Measurements from ENCODE around the gene APPBP2. TPM values are rescaled to one million over a fixed set of nuclear protein-coding genes. Genes with fewer than 3 reads are reported as not detected.
A peak's percentile ranks its signal among the peaks of the same experiment; 100 is the strongest.

Gene APPBP2, protein sequence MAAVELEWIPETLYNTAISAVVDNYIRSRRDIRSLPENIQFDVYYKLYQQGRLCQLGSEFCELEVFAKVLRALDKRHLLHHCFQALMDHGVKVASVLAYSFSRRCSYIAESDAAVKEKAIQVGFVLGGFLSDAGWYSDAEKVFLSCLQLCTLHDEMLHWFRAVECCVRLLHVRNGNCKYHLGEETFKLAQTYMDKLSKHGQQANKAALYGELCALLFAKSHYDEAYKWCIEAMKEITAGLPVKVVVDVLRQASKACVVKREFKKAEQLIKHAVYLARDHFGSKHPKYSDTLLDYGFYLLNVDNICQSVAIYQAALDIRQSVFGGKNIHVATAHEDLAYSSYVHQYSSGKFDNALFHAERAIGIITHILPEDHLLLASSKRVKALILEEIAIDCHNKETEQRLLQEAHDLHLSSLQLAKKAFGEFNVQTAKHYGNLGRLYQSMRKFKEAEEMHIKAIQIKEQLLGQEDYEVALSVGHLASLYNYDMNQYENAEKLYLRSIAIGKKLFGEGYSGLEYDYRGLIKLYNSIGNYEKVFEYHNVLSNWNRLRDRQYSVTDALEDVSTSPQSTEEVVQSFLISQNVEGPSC
- 10 to 100 TPM in 1 of 4 donors, 1 to 10 TPM in 3; 5.7 to 31.5 (median 8.1) TPM for polyA plus RNA-seq
- long read RNA-seq, donor 1, result 0 reads
- long read RNA-seq, donor 2, full-length matches to known transcripts, result 2 of 2 reads
- long read RNA-seq, donor 2, partial matches to known transcripts, result 0 of 2 reads
- long read RNA-seq, donor 2, other reads (novel, unspliced or antisense), result 0 of 2 reads
- long read RNA-seq, donor 3, full-length matches to known transcripts, result 1 of 1 reads
- long read RNA-seq, donor 3, partial matches to known transcripts, result 0 of 1 reads
- long read RNA-seq, donor 3, other reads (novel, unspliced or antisense), result 0 of 1 reads
- long read RNA-seq, donor 4, full-length matches to known transcripts, result 1 of 1 reads
- long read RNA-seq, donor 4, partial matches to known transcripts, result 0 of 1 reads
- long read RNA-seq, donor 4, other reads (novel, unspliced or antisense), result 0 of 1 reads
- long read RNA-seq, donor 5, full-length matches to known transcripts, result 1 of 1 reads
- long read RNA-seq, donor 5, partial matches to known transcripts, result 0 of 1 reads
- long read RNA-seq, donor 5, other reads (novel, unspliced or antisense), result 0 of 1 reads
- long read RNA-seq, donor 6, full-length matches to known transcripts, result 4 of 4 reads
- long read RNA-seq, donor 6, partial matches to known transcripts, result 0 of 4 reads
- long read RNA-seq, donor 6, other reads (novel, unspliced or antisense), result 0 of 4 reads
- long read RNA-seq, donor 7, full-length matches to known transcripts, result 3 of 3 reads
- long read RNA-seq, donor 7, partial matches to known transcripts, result 0 of 3 reads
- long read RNA-seq, donor 7, other reads (novel, unspliced or antisense), result 0 of 3 reads
- long read RNA-seq, donor 8, result 0 reads
- long read RNA-seq, donor 9, full-length matches to known transcripts, result 1 of 1 reads
- long read RNA-seq, donor 9, partial matches to known transcripts, result 0 of 1 reads
- long read RNA-seq, donor 9, other reads (novel, unspliced or antisense), result 0 of 1 reads
- long read RNA-seq, donor 10, full-length matches to known transcripts, result 5 of 5 reads
- long read RNA-seq, donor 10, partial matches to known transcripts, result 0 of 5 reads
- long read RNA-seq, donor 10, other reads (novel, unspliced or antisense), result 0 of 5 reads

DNA sequence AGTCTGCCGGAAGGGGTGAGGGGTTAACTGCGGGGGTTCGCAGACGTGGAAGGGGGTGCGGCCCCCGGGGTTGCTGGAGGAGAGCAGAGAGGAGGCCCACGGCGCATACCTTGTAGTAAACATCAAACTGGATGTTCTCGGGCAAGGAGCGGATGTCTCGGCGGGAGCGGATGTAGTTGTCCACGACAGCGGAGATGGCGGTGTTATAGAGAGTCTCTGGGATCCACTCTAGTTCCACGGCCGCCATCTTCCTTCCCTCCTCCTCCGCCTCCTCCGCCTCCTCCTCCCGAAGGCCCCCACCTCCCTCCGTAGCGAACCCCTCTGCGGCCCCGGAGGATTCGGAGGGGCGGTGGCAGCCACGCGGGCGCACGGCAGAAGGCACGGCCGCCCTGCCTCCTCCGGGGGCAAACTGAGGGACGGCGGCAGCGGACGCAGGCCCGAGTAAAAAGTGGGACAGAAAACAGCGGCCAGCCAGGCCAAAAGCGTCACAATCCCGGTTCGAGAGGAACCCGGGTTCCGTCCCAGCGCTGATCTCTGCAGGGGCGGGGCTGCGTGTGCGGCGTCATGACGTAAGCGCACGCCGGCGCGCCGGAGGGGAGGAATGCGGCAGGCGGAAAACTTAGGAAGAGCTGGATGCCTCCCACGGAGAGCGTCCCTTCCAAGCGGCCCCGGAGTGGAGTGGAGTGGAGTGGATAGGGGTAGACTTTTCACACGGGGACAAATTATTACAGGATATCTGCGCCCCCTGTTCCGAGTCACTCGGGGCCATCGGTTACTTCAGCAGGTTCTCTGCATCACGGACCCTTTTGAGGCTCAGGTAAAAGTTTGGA is at the start of gene APPBP2:
Gene APPBP2, minus strand, starts transcription at position 558 of the 830 bp plus-strand sequence. Its CDS starts 311 bp downstream, at position 247.
- Histone ChIP-seq H3K4me1 (ENCODE audit: control insufficient read depth in 3 of 3, insufficient read depth in 2 of 3, low read depth in 1 of 3, low read length in 2 of 3) (peaks cover 0 to 7% (median 2%) of the 10 kb centered on the region in 3 donors), H3K4me3 (ENCODE audit: low read depth in 1 of 3, low read length in 3 of 3) (peak within 1 kb of the TSS; percentile 67 to 98 (median 78)), H3K27me3 (ENCODE audit: control insufficient read depth in 3 of 3, insufficient read depth in 3 of 3, low read length in 3 of 3) (no peaks in the 10 kb centered on the region), H3K9me3 (ENCODE audit: control insufficient read depth in 2 of 2, insufficient read depth in 1 of 2, low read depth in 1 of 2, low read length in 1 of 2) (peaks cover 0 to 3% of the 10 kb centered on the region in 2 donors), H3K36me3 (ENCODE audit: control insufficient read depth in 3 of 3, insufficient read depth in 2 of 3, low read depth in 1 of 3, low read length in 3 of 3) (peaks cover 0 to 3% (median under 1%) of the 10 kb centered on the region in 3 donors), H3K27ac (ENCODE audit: low read depth in 1 of 3, low read length in 2 of 3) (peak within 1 kb of the TSS; percentile 98 to 100 (median 99))
- peak; percentile 87 to 96 for DNase-seq
- WGBS, 3 donors, result 0% methylated on average over 58 to 69 of the region's 69 CpGs
- FAIRE-seq, result no peak

DNA sequence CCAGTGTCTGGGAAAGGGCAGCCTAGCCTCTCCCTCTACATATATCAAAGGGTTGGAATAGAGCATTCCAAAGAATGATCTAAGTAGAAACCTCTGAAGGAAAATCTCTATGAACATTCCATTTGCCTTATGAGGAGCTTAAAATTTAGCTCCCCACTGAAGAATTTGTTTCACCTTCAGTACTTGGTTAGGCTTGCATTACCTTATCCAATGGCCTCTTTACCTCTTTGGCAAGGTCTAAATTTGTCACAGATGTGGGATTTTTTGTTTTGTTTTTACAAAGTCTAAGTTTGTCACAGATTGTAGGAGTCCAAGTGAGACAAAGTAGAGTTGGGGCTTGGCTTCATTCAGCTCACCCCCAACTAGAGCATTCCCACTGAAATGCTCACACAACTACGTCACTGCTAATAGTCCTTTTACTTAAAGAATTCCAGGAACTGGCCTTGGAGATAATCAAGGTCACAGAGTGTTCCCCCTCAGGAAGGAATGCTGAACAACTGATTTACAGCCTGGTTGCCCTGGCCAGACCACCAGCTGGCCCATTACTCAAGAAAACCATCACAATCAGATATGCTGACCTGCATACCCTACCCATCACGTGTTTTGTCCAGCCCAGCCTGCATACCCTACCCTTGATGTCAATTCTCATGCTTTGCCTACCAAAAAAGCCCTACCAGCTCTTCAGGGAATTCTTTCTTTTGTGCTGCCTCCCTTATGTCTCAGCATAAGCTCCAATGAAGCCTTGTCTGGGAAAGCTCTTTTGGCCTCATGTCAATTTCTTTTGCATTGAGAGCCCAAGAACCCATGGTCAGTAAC is 47.4 kb upstream of the APPBP2 start:
- Histone ChIP-seq H3K9me3 (ENCODE audit: control insufficient read depth in 2 of 2, insufficient read depth in 1 of 2, low read depth in 1 of 2, low read length in 1 of 2) (no peaks in the 10 kb centered on the region), H3K4me3 (ENCODE audit: low read depth in 1 of 3, low read length in 3 of 3) (no peak overlapping the region), H3K27me3 (ENCODE audit: control insufficient read depth in 3 of 3, insufficient read depth in 3 of 3, low read length in 3 of 3) (no peaks in the 10 kb centered on the region), H3K36me3 (ENCODE audit: control insufficient read depth in 3 of 3, insufficient read depth in 2 of 3, low read depth in 1 of 3, low read length in 3 of 3) (no peaks in the 10 kb centered on the region), H3K27ac (ENCODE audit: low read depth in 1 of 3, low read length in 2 of 3) (peak overlapping the region in 1 of 3 donors; percentile 6), H3K4me1 (ENCODE audit: control insufficient read depth in 3 of 3, insufficient read depth in 2 of 3, low read depth in 1 of 3, low read length in 2 of 3) (peaks cover 0 to 3% (median 0%) of the 10 kb centered on the region in 3 donors)
- DNase-seq, result no peak
- WGBS, 3 donors, result 70 to 81% (median 81%) methylated on average over 2 of the region's 2 CpGs
- no peak for FAIRE-seq

- H3K27ac ChIP-seq (ENCODE audit: low read depth in 1 of 3, low read length in 2 of 3), result no peak overlapping the region
- H3K36me3 ChIP-seq (ENCODE audit: control insufficient read depth in 3 of 3, insufficient read depth in 2 of 3, low read depth in 1 of 3, low read length in 3 of 3), result no peaks in the 10 kb centered on the region
- no peaks in the 10 kb centered on the region for H3K9me3 ChIP-seq (ENCODE audit: control insufficient read depth in 2 of 2, insufficient read depth in 1 of 2, low read depth in 1 of 2, low read length in 1 of 2)
- DNase-seq (no peak), FAIRE-seq (no peak)
- no peak overlapping the region for H3K4me3 ChIP-seq (ENCODE audit: low read depth in 1 of 3, low read length in 3 of 3)
- H3K27me3 ChIP-seq (ENCODE audit: control insufficient read depth in 3 of 3, insufficient read depth in 3 of 3, low read length in 3 of 3), result no peaks in the 10 kb centered on the region
- H3K4me1 ChIP-seq (ENCODE audit: control insufficient read depth in 3 of 3, insufficient read depth in 2 of 3, low read depth in 1 of 3, low read length in 2 of 3), result no peaks in the 10 kb centered on the region
- 84 to 89% (median 88%) methylated on average over 6 of the region's 6 CpGs for WGBS, 3 donors
These were observed 39.2 kb upstream of the APPBP2 start for GRCh38 chr17:60565233-60565632.

- no peaks in the 10 kb centered on the region for H3K36me3 ChIP-seq (ENCODE audit: control insufficient read depth in 3 of 3, insufficient read depth in 2 of 3, low read depth in 1 of 3, low read length in 3 of 3)
- no peak overlapping the region for H3K27ac ChIP-seq (ENCODE audit: low read depth in 1 of 3, low read length in 2 of 3)
- no peak overlapping the region for H3K4me3 ChIP-seq (ENCODE audit: low read depth in 1 of 3, low read length in 3 of 3)
- no peak for FAIRE-seq
- no peak for DNase-seq
- no peaks in the 10 kb centered on the region for H3K27me3 ChIP-seq (ENCODE audit: control insufficient read depth in 3 of 3, insufficient read depth in 3 of 3, low read length in 3 of 3)
- 78 to 82% (median 80%) methylated on average over 2 of the region's 2 CpGs for WGBS, 3 donors
- no peaks in the 10 kb centered on the region for H3K4me1 ChIP-seq (ENCODE audit: control insufficient read depth in 3 of 3, insufficient read depth in 2 of 3, low read depth in 1 of 3, low read length in 2 of 3)
- peaks cover 0 to 4% of the 10 kb centered on the region in 2 donors for H3K9me3 ChIP-seq (ENCODE audit: control insufficient read depth in 2 of 2, insufficient read depth in 1 of 2, low read depth in 1 of 2, low read length in 1 of 2)
These were observed 37.7 kb upstream of the APPBP2 start for GRCh38 chr17:60563743-60564142.

DNA sequence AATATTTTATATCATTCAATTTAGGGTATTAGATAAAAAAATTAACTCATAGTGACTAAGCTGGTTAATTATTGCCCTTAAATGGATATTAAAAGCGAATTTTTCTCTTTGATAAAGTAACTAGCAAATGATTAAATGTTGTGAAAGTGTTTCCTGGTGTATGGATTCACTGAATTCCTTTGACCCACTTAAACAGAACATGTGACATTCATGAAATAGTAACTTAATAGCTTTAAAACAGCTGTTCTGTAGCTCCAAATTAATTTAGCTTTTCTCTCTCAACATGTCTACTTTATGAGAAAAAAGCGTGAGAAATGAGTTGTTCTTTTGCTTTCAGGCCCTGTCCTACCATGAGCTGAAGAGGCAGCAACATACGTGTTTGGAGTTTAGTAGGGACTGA is 36.4 kb upstream of the APPBP2 start:
- no peaks in the 10 kb centered on the region for H3K36me3 ChIP-seq (ENCODE audit: control insufficient read depth in 3 of 3, insufficient read depth in 2 of 3, low read depth in 1 of 3, low read length in 3 of 3)
- H3K27me3 ChIP-seq (ENCODE audit: control insufficient read depth in 3 of 3, insufficient read depth in 3 of 3, low read length in 3 of 3), result no peaks in the 10 kb centered on the region
- H3K4me3 ChIP-seq (ENCODE audit: low read depth in 1 of 3, low read length in 3 of 3), result no peak overlapping the region
- no peaks in the 10 kb centered on the region for H3K4me1 ChIP-seq (ENCODE audit: control insufficient read depth in 3 of 3, insufficient read depth in 2 of 3, low read depth in 1 of 3, low read length in 2 of 3)
- peaks cover 0 to 16% of the 10 kb centered on the region in 2 donors for H3K9me3 ChIP-seq (ENCODE audit: control insufficient read depth in 2 of 2, insufficient read depth in 1 of 2, low read depth in 1 of 2, low read length in 1 of 2)
- no peak overlapping the region for H3K27ac ChIP-seq (ENCODE audit: low read depth in 1 of 3, low read length in 2 of 3)
- 50 to 53% (median 50%) methylated on average over 3 of the region's 3 CpGs for WGBS, 3 donors
- no peak for DNase-seq
- FAIRE-seq, result peak; percentile 19

GRCh38 chr17:60560860-60561257 is 34.8 kb upstream of the APPBP2 start:
- Histone ChIP-seq H3K27me3 (ENCODE audit: control insufficient read depth in 3 of 3, insufficient read depth in 3 of 3, low read length in 3 of 3) (no peaks in the 10 kb centered on the region), H3K9me3 (ENCODE audit: control insufficient read depth in 2 of 2, insufficient read depth in 1 of 2, low read depth in 1 of 2, low read length in 1 of 2) (peaks cover 0 to 22% of the 10 kb centered on the region in 2 donors), H3K27ac (ENCODE audit: low read depth in 1 of 3, low read length in 2 of 3) (no peak overlapping the region), H3K36me3 (ENCODE audit: control insufficient read depth in 3 of 3, insufficient read depth in 2 of 3, low read depth in 1 of 3, low read length in 3 of 3) (no peaks in the 10 kb centered on the region), H3K4me3 (ENCODE audit: low read depth in 1 of 3, low read length in 3 of 3) (no peak overlapping the region), H3K4me1 (ENCODE audit: control insufficient read depth in 3 of 3, insufficient read depth in 2 of 3, low read depth in 1 of 3, low read length in 2 of 3) (no peaks in the 10 kb centered on the region)
- FAIRE-seq, result no peak
- DNase-seq, result no peak
- 93 to 96% (median 95%) methylated on average over 11 of the region's 11 CpGs for WGBS, 3 donors

All from small intestine (tissue), 16 donors.